ENCODE results near the gene RIPK4. TPM values are rescaled to one million over a fixed set of nuclear protein-coding genes. Genes with fewer than 3 reads are reported as not detected.

The RIPK4 gene
- total and polyA plus RNA-seq, 2 of the 13 experiments (the other 11 are each of a cell fraction or from before 2014, with no cell fraction given) = 3.1 to 4.9 TPM

GRCh38 chr21:41764558-41765419 lies 2.1 kb downstream of the RIPK4 start (continued):
- peak; percentile 24 for TF ChIP-seq ZNF687 (CRISPR knock-in tag; IDR thresholded peaks at IDR 0.05)
- no peak for TF ChIP-seq TCF7 (IDR thresholded peaks at IDR 0.05; ENCODE audit: low read depth)
- TF ChIP-seq, protein P1, sequence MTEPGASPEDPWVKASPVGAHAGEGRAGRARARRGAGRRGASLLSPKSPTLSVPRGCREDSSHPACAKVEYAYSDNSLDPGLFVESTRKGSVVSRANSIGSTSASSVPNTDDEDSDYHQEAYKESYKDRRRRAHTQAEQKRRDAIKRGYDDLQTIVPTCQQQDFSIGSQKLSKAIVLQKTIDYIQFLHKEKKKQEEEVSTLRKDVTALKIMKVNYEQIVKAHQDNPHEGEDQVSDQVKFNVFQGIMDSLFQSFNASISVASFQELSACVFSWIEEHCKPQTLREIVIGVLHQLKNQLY (CRISPR knock-in tag; IDR thresholded peaks at IDR 0.05) = no peak
- TF ChIP-seq MZF1 (CRISPR knock-in tag; IDR thresholded peaks at IDR 0.05; ENCODE audit: borderline replicate concordance) = no peak
- peak; percentile 70 for TF ChIP-seq ZFX (CRISPR knock-in tag; IDR thresholded peaks at IDR 0.05; ENCODE audit: low read depth)

- peak overlapping the region in 2 of 3 experiments; percentile 28 to 80; a peak in 4 of 6 replicates for H3K4me3 ChIP-seq (replicated peaks in 1 of 3; ENCODE audit: insufficient read depth in 1 of 3, low read depth in 2 of 3, low read length in 3 of 3)
- H3K9me3 ChIP-seq (ENCODE audit: low read length) = no peaks in the 10 kb centered on the region
- no TSS peak for BruUV-seq (replicated peaks)
- TF ChIP-seq HNRNPLL (IDR thresholded peaks at IDR 0.05; ENCODE audit: low read depth, low read length, poor library complexity, severe bottlenecking) (peak; percentile 21), AGO2 (optimal IDR thresholded peaks at IDR 0.05; ENCODE audit: low read depth, low read length) (peak; percentile 54), YY1 (IDR thresholded peaks at IDR 0.05; ENCODE audit: insufficient read depth, insufficient replicate concordance, low read depth, low read length) (no peak), ZNF687 (CRISPR knock-in tag; IDR thresholded peaks at IDR 0.05) (0 out of 2 replicates have a peak, but pooled peaks have one; percentile 18)
- peak overlapping the region; percentile 83; the same call in 1 of the 2 replicates for H3K9ac ChIP-seq (ENCODE audit: insufficient read depth, low read depth, low read length)
- H3K36me3 ChIP-seq (replicated peaks in 1 of 2; ENCODE audit: control insufficient read depth in 1 of 2, insufficient read depth in 2 of 2, low read length in 2 of 2) = no peaks in the 10 kb centered on the region; a peak in 1 of 5 replicates
- CTCF ChIA-PET (ENCODE audit: low intra/inter-chr PET ratio, low total read pairs) = no interaction called here
- peaks cover 71% of the 10 kb centered on the region for H4K20me1 ChIP-seq (ENCODE audit: insufficient read depth, low read length)
- H3K4me1 ChIP-seq (ENCODE audit: insufficient read depth, low read length) = peaks cover 83% of the 10 kb centered on the region
- H3K27ac ChIP-seq (ENCODE audit: extremely low read length, insufficient read depth, low read length) = no peak overlapping the region
- in situ Hi-C loops (cut with HindIII; ENCODE audit: extremely low pct_ligation_motif_present, low pct_unique_long_range_greater_than_20kb) = no loop called here
- no peaks in the 10 kb centered on the region; a peak in 1 of 5 replicates for H3K27me3 ChIP-seq (ENCODE audit: control insufficient read depth in 1 of 2, insufficient read depth in 2 of 2, low read length in 2 of 2)
- H3K79me2 ChIP-seq (ENCODE audit: insufficient read depth, low read length) = peaks cover 73% of the 10 kb centered on the region
- FAIRE-seq = no peak
- no peak overlapping the region for H2AFZ ChIP-seq (ENCODE audit: low read length)
- intact Hi-C loops (cut with micrococcal nuclease; ENCODE audit: unreplicated experiment) = no loop called here
- no peak for DNase-seq (ENCODE audit: low spot score)
- ATAC-seq = no peak
- H3K4me2 ChIP-seq (ENCODE audit: low read depth, low read length) = peak overlapping the region; percentile 97
- 81% methylated on average over 5 of the region's 8 CpGs for WGBS (ENCODE audit: low lambda C conversion rate)
- POLR2A ChIA-PET = interaction anchor here (0.7 to 8.1 kb wide), 9 partner anchors 13 to 441 kb away, joined by 3 to 106 read pairs (median 4); no protein-coding TSS in a partner anchor
Measured at GRCh38 chr21:41763996-41764395, 2.9 kb downstream of the RIPK4 start.
